H1 (cell line): ENCODE measurements around the gene CTLA4. TPM values are rescaled to one million over a fixed set of nuclear protein-coding genes. Genes with fewer than 3 reads are reported as not detected.
A peak's percentile ranks its signal among the peaks of the same experiment; 100 is the strongest.

Experiments
- CTCF ChIA-PET: fragments of 300-600 bp; sonication (Branson Sonifier 250); formaldehyde crosslinking; loops from one replicate; lab custom pipeline; 2021; ENCODE audit not compliant: partially characterized antibody; lab: Charles Lee
- POLR2A ChIA-PET: fragments of 300-600 bp; sonication (Branson Sonifier 250); formaldehyde crosslinking; loops from one replicate; lab custom pipeline; 2021; ENCODE audit warnings: inconsistent platforms; ENCODE audit not compliant: partially characterized antibody; lab: Charles Lee
- DNase-seq, 2 experiments: peaks; one replicate each; pipeline versions ENCODE4 v3.0.0 to v3.0.0-alpha.2; 2010 to 2022; ENCODE audit warnings: low spot score in 2 of 2, low read depth in 1 of 2, mixed read lengths in 1 of 2
- FAIRE-seq: peaks from 2 replicates; lab custom pipeline; 2011; peaks lifted over from hg19 to GRCh38; lab: Jason Lieb, UNC
- H2AFZ ChIP-seq: 2 replicates; pipeline ENCODE4 v1.8.1; 2012; ENCODE audit warnings: low read length, inconsistent platforms
- H2AK5ac ChIP-seq: 2 replicates; pipeline ENCODE4 v1.6.1; 2013; ENCODE audit warnings: low read depth, low read length
- H2BK120ac ChIP-seq: replicated peaks from 2 replicates; pipeline ENCODE3; 2013; ENCODE audit warnings: low read depth, low read length, inconsistent platforms
- H2BK12ac ChIP-seq: 2 replicates; pipeline ENCODE4 v1.6.1; 2013; ENCODE audit warnings: low read depth, low read length
- H2BK15ac ChIP-seq: 2 replicates; pipeline ENCODE4 v1.6.1; 2013; ENCODE audit warnings: low read length
- H2BK20ac ChIP-seq: 2 replicates; pipeline ENCODE4 v1.6.1; 2013; ENCODE audit warnings: low read length
- H2BK5ac ChIP-seq: 2 replicates; pipeline ENCODE4 v1.6.1; 2013; ENCODE audit warnings: low read depth, low read length
- H3K14ac ChIP-seq: 2 replicates; pipeline ENCODE4 v1.6.1; 2013; ENCODE audit warnings: inconsistent platforms; ENCODE audit not compliant: insufficient read length
- H3K18ac ChIP-seq: 2 replicates; pipeline ENCODE4 v1.6.1; 2013; ENCODE audit warnings: low read length; ENCODE audit errors: extremely low read depth
- H3K23ac ChIP-seq: 2 replicates; pipeline ENCODE4 v1.6.1; 2013; ENCODE audit warnings: inconsistent platforms; ENCODE audit not compliant: insufficient read length
- H3K23me2 ChIP-seq: 2 replicates; pipeline ENCODE4 v1.6.1; 2013; ENCODE audit warnings: low read depth, low read length
- H3K27ac ChIP-seq: 2 replicates; pipeline ENCODE4 v1.6.1; 2011; ENCODE audit warnings: low read depth, low read length, inconsistent platforms
- H3K27me3 ChIP-seq, 4 experiments: replicated peaks in 1 of 4; 1 replicate in 1 of 4; 2 replicates in 3 of 4; pipeline versions ENCODE4 v1.6.1 to v1.8.1; 2011 to 2013; ENCODE audit warnings: low read length in 3 of 4, mild to moderate bottlenecking in 3 of 4, inconsistent platforms in 2 of 4, mixed read lengths in 2 of 4, moderate library complexity in 1 of 4; ENCODE audit not compliant: control insufficient read depth in 3 of 4, insufficient read depth in 3 of 4; ENCODE audit errors: extremely low read depth in 1 of 4
- H3K36me3 ChIP-seq, 4 experiments: 2 replicates each; pipeline versions ENCODE4 v1.6.1 to v1.8.1; 2011 to 2013; ENCODE audit warnings: mild to moderate bottlenecking in 4 of 4, low read length in 3 of 4, moderate library complexity in 2 of 4, control low read depth in 1 of 4, inconsistent platforms in 1 of 4; ENCODE audit not compliant: insufficient read depth in 4 of 4, control insufficient read depth in 2 of 4
- H3K4ac ChIP-seq: replicated peaks from 2 replicates; pipeline ENCODE3; 2013; ENCODE audit warnings: low read length, low read depth, mixed read lengths, inconsistent platforms; ENCODE audit not compliant: insufficient read length
- H3K4me1 ChIP-seq, 4 experiments: replicated peaks in 1 of 4; 1 replicate in 1 of 4; 2 replicates in 3 of 4; pipeline versions ENCODE4 v1.6.1 to v1.8.1; 2011 to 2013; ENCODE audit warnings: low read length in 3 of 4, inconsistent platforms in 2 of 4, mixed read lengths in 1 of 4; ENCODE audit not compliant: insufficient read depth in 4 of 4, control insufficient read depth in 3 of 4
- H3K4me2 ChIP-seq, 2 experiments: 2 replicates each; pipeline versions ENCODE4 v1.6.1 to v1.8.1; 2011 to 2013; ENCODE audit warnings: low read depth in 2 of 2, low read length in 2 of 2, control low read depth in 1 of 2, inconsistent platforms in 1 of 2, mild to moderate bottlenecking in 1 of 2; ENCODE audit not compliant: insufficient read depth in 1 of 2
- H3K4me3 ChIP-seq, 4 experiments: fragments of 200-600, 300-600 bp in 1 of 4; sonication (generic), shearing (Covaris generic), sonication (Bioruptor Twin) in 1 of 4; 2 replicates each; pipeline versions ENCODE4 v1.5.1 to v1.8.1; 2011 to 2016; ENCODE audit warnings: low read length in 4 of 4, low read depth in 3 of 4, control low read depth in 2 of 4, inconsistent platforms in 2 of 4, mild to moderate bottlenecking in 2 of 4, mixed read lengths in 1 of 4, moderate library complexity in 1 of 4; ENCODE audit not compliant: insufficient read depth in 2 of 4; ENCODE audit errors: extremely low read depth in 1 of 4
- H3K56ac ChIP-seq: replicated peaks from 2 replicates; pipeline ENCODE3; 2013; ENCODE audit warnings: low read depth, mild to moderate bottlenecking, mixed read lengths, low read length, inconsistent platforms; ENCODE audit not compliant: insufficient read length
- H3K79me1 ChIP-seq: 2 replicates; pipeline ENCODE4 v1.6.1; 2013; ENCODE audit warnings: low read depth, low read length, control low read depth
- H3K79me2 ChIP-seq, 2 experiments: 2 replicates each; pipeline versions ENCODE4 v1.6.1 to v1.8.1; 2012 to 2013; ENCODE audit warnings: low read length in 2 of 2, mild to moderate bottlenecking in 2 of 2, inconsistent platforms in 1 of 2; ENCODE audit not compliant: insufficient read depth in 2 of 2, control insufficient read depth in 1 of 2
- H3K9ac ChIP-seq, 4 experiments: replicated peaks in 1 of 4; 1 replicate in 1 of 4; 2 replicates in 3 of 4; pipeline versions ENCODE4 v1.6.1 to v1.8.1; 2011 to 2013; ENCODE audit warnings: low read depth in 3 of 4, low read length in 3 of 4, control low read depth in 2 of 4, mild to moderate bottlenecking in 2 of 4, moderate library complexity in 2 of 4, inconsistent platforms in 1 of 4; ENCODE audit errors: extremely low read depth in 1 of 4
- H3K9me3 ChIP-seq, 2 experiments: 2 replicates each; pipeline versions ENCODE4 v1.6.1 to v1.8.1; 2012 to 2013; ENCODE audit warnings: mild to moderate bottlenecking in 2 of 2, moderate library complexity in 2 of 2, control low read depth in 1 of 2, inconsistent platforms in 1 of 2, low read depth in 1 of 2, low read length in 1 of 2, mixed read lengths in 1 of 2; ENCODE audit not compliant: insufficient read depth in 2 of 2
- H4K20me1 ChIP-seq, 2 experiments: replicated peaks in 1 of 2; 2 replicates each; pipeline versions ENCODE3 to v1.8.1; 2011 to 2013; ENCODE audit warnings: inconsistent platforms in 2 of 2, low read length in 2 of 2, mild to moderate bottlenecking in 1 of 2; ENCODE audit not compliant: insufficient read depth in 2 of 2, control insufficient read depth in 1 of 2
- H4K5ac ChIP-seq: 2 replicates; pipeline ENCODE4 v1.6.1; 2013; ENCODE audit warnings: low read length, low read depth, mixed read lengths, inconsistent platforms; ENCODE audit not compliant: insufficient read length
- H4K8ac ChIP-seq: 2 replicates; pipeline ENCODE4 v1.8.0; 2013; ENCODE audit warnings: mild to moderate bottlenecking, moderate library complexity, low read length, inconsistent platforms; ENCODE audit not compliant: insufficient read depth; ENCODE audit errors: extremely low read depth
- H4K91ac ChIP-seq: replicated peaks from 2 replicates; pipeline ENCODE3; 2013; ENCODE audit warnings: low read length, mixed read lengths, inconsistent platforms; ENCODE audit not compliant: insufficient read length
- EZH2 ChIP-seq: fragments of 200-600 bp; sonication (generic); IDR thresholded peaks from 2 replicates; pipeline ENCODE4 v1.7.1; 2012; ENCODE audit warnings: low read depth, mild to moderate bottlenecking, moderate library complexity, low read length, inconsistent platforms; ENCODE audit not compliant: severe bottlenecking
- KDM1A ChIP-seq: fragments of 200-600, 300-600 bp; sonication (generic); IDR thresholded peaks from 2 replicates; pipeline ENCODE4 v1.7.1; 2016; ENCODE audit warnings: mild to moderate bottlenecking, low read length, borderline replicate concordance
- MAFK ChIP-seq: IDR thresholded peaks from 2 replicates; pipeline ENCODE4 v1.6.1; 2012; ENCODE audit warnings: low read depth, mild to moderate bottlenecking, improper control_type of control experiment, low read length
- WGBS, 2 experiments: shearing (Covaris generic) in 1 of 2; methylation state at CpG; one replicate each; pipeline versions ENCODE4 v1.1.6 to v1.1.7; 2013 to 2015; ENCODE audit warnings: low lambda C conversion rate in 2 of 2, mixed read lengths in 2 of 2, inconsistent platforms in 1 of 2, low coverage in 1 of 2, missing lambda C conversion rate in 1 of 2; ENCODE audit not compliant: insufficient replicate concordance in 2 of 2, insufficient coverage in 1 of 2, insufficient read length in 1 of 2; ENCODE audit errors: extremely low coverage in 1 of 2, missing lambda C conversion rate in 1 of 2; 5-methylcytosine and 5-hydroxymethylcytosine counted together
- polyA plus RNA-seq, 7 experiments: library from polyadenylated mRNA; depleted of rRNA in 3 of 7; stranded (reverse) in 5 of 7; unstranded in 2 of 7; fragments of >200 nt in 5 of 7; fragments of 200-250 nt in 2 of 7; gene quantifications; 1 replicate in 5 of 7; 2 replicates in 1 of 7; 4 replicates in 1 of 7; pipeline versions ENCODE4 v1.2.1 to v1.2.3, GENCODE V29; 2011 to 2013; ENCODE audit warnings: missing spikeins in 2 of 7, mixed read lengths in 2 of 7
- total RNA-seq: library from RNA; stranded (reverse); fragmentation: NEBNext Ultra II Directional; extraction: Animal tissue kit (Norgen Biotek cat#: 25700); gene quantifications from 2 replicates; pipeline ENCODE4 v1.2.1, GENCODE V29; 2021

CTLA4 gene
- total and polyA plus RNA-seq, 2 of the 8 experiments (the other 6 are each of a cell fraction or from before 2014, with no cell fraction given): not detected

- H3K27me3 ChIP-seq: no peaks in the 10 kb centered on the region
- WGBS, 2 experiments: 91% methylated on average over 5 of the region's 5 CpGs; no CpG with 5 or more reads in 1 of the 2 experiments
- H2BK120ac ChIP-seq: no peak overlapping the region
- H3K9ac ChIP-seq: no peak overlapping the region
- H4K20me1 ChIP-seq: no peaks in the 10 kb centered on the region
- H4K5ac ChIP-seq: no peak overlapping the region
- POLR2A ChIA-PET: no interaction called here
- H2BK20ac ChIP-seq: no peak overlapping the region
- H2AK5ac ChIP-seq: no peak overlapping the region
- H3K4me3 ChIP-seq: no peak overlapping the region
- no peaks in the 10 kb centered on the region for H3K36me3 ChIP-seq
- no peak overlapping the region for H2BK15ac ChIP-seq
- no peak overlapping the region for H3K4me2 ChIP-seq
- H4K91ac ChIP-seq: no peak overlapping the region
- peak overlapping the region; percentile 18; the same call in 1 of the 2 replicates for H2AFZ ChIP-seq
- FAIRE-seq (no peak), DNase-seq (no peak)
- H2BK12ac ChIP-seq: no peak overlapping the region
- no peak overlapping the region for H4K8ac ChIP-seq
- H2BK5ac ChIP-seq: no peak overlapping the region
- H3K4me1 ChIP-seq: peaks cover 0 to 3% (median 0%) of the 10 kb centered on the region in 4 experiments; a peak in 1 of 7 replicates
- H3K4ac ChIP-seq: no peak overlapping the region
- H3K18ac ChIP-seq: no peak overlapping the region
- H3K23me2 ChIP-seq: no peaks in the 10 kb centered on the region
- no peaks in the 10 kb centered on the region for H3K79me1 ChIP-seq
- H3K79me2 ChIP-seq: no peaks in the 10 kb centered on the region
- CTCF ChIA-PET: no interaction called here
- no peak overlapping the region for H3K56ac ChIP-seq
- TF ChIP-seq EZH2 (no peak), MAFK (no peak), KDM1A (no peak)
- H3K14ac ChIP-seq: no peak overlapping the region
- no peak overlapping the region for H3K23ac ChIP-seq
- H3K9me3 ChIP-seq: no peaks in the 10 kb centered on the region
- H3K27ac ChIP-seq: no peak overlapping the region
Measured at GRCh38 chr2:203840655-203841205, 26.8 kb upstream of the CTLA4 start.
